ENCODE results near the gene ST8SIA5.

- TF ChIP-seq CTCF (IDR thresholded peaks at IDR 0.05) (no peak), RAD21 (IDR thresholded peaks at IDR 0.05; ENCODE audit: low read length) (no peak), USF1 (IDR thresholded peaks at IDR 0.05; ENCODE audit: borderline replicate concordance, low read depth) (no peak), EZH2phosphoT487 (IDR thresholded peaks at IDR 0.05; ENCODE audit: borderline replicate concordance, low read depth) (no peak), JUND (IDR thresholded peaks at IDR 0.05) (no peak), GABPA (IDR thresholded peaks at IDR 0.05; ENCODE audit: low read depth) (no peak), EP300 (IDR thresholded peaks at IDR 0.05; ENCODE audit: borderline replicate concordance in 1 of 2, low read depth in 1 of 2, low read length in 1 of 2) (no peak), TAF1 (IDR thresholded peaks at IDR 0.05; ENCODE audit: borderline replicate concordance, low read depth, low read length) (no peak)
Measured at GRCh38 chr18:46668135-46668534, 88.7 kb downstream of the ST8SIA5 start.

All from SK-N-SH (cell line).